HG03460 (cell line): ENCODE measurements around the gene NHSL2.

ENCODE experiments used
- ATAC-seq: cut with Tn5 transposase; IDR thresholded peaks from one replicate; pipeline ENCODE4 v1.9.1; 2021; ENCODE audit not compliant: unreplicated experiment

NHSL2 gene

DNA sequence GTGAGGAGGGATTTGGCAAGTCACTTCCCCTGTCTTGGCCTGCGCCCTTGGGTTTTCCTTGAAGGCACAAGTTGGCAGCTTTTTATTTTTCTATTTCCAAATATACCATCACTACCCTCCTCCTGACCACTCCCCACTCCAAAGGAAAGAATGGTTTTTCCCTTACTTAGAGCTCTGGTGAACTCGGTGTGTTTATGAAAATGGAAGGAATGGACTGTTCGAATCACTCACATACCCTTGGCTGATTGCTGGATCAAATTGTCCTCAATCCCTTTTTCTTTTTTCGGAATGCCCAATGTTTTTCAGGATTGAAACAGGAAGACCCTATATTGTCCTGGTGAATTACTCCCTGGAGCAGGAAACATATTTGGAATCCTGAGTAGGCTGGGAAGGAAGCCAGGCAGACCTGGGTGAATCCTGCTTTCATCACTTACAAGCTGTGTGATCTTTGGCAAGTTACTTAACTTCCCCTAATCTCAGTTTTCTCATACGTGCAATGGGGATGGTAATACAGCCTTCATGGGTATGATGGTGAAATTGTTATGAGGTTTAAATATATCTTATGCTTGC, 150.4 kb downstream of the NHSL2 start:
- no peak for ATAC-seq

- no peak for ATAC-seq
Measured at GRCh38 chrX:72062916-72063315, 152.3 kb downstream of the NHSL2 start.

- ATAC-seq: no peak
Measured at GRCh38 chrX:72069350-72070160, 158.9 kb downstream of the NHSL2 start.

DNA sequence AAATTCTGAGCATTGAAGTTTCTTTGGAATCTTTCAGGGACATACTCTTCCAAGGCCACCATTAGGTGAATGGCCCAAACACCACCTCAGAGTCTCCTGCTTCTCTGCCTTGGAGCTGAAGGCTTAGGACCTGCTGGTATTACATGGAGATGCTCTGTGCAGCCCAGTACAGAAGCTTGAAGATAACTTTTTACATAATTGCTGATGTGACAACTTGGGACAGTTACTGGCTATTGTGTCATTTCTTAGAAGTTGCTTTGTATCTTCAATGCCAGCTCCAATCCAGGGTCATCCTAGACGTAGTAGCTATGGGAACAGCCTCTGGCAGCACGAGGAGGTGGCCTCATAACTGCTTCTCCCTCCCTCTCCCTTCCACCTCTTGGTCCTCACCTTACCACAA, 160.6 kb downstream of the NHSL2 start:
- no peak for ATAC-seq

DNA sequence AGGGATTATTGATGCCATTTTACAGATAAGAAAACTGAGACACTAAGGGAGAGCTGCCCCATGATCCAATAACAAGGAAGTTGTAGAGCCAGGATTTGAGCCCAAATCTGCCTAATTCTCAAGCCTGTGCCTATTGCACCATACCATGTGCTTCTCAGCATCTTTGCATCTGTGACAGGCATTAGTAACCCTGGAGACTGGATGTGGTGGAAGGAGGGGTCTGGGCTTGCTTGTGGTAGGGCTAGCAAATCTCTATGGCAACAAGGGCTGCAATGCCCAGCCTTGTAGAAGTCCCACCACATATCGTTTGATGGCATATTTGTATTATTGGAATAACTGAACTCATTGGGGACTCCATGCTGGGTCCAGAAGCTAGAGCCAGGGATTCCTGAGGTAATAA, 163.0 kb downstream of the NHSL2 start:
- ATAC-seq: no peak

DNA sequence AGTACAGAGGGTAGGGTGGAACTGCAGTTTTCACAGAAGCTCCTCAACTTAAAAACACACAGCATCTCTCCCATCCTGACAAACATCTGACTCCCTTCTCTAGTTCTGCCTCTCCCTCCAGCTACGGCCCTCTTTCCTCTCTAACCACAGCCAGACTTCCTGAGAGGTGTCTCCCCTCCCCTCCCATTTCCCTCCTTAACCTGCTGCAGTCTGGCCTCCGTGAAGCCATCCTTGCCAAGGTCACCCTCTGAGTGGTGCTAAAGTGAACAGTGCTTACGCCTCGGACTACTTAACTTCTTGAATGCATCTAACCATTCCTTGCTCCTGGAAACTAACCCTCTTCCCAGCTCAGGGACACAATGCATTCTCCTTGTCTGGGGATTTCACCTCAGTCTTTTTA, 167.8 kb downstream of the NHSL2 start:
- ATAC-seq: no peak

DNA sequence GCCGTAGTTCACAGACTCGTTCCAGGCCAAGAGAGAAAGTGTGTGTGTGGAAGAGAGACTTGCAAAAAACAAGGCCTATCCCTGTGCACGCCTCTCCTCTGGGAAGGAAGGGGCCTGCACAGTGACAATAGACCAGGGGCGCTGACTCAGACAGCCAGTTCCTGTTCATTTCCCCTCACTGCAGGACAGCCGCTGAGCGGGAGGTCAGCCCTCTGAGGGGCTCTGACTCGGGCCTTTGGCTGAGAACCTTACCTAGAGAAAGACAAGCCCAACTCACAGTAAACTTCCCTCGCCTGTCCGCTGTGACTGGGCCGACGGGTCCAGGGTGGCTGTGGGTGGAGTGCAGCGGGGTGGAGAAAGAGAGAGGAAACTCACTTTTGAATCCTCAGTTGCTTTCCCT, 169.0 kb downstream of the NHSL2 start:
- ATAC-seq: no peak

GRCh38 chrX:72080150-72080549, 169.5 kb downstream of the NHSL2 start:
- ATAC-seq: no peak

- no peak for ATAC-seq
Measured at GRCh38 chrX:72080800-72081199, 170.2 kb downstream of the NHSL2 start.

GRCh38 chrX:72081605-72082320, 171.1 kb downstream of the NHSL2 start:
- no peak for ATAC-seq

GRCh38 chrX:72083291-72083690, 172.6 kb downstream of the NHSL2 start:
- no peak for ATAC-seq

- no peak for ATAC-seq
Measured at GRCh38 chrX:72084114-72084513, 173.5 kb downstream of the NHSL2 start.

DNA sequence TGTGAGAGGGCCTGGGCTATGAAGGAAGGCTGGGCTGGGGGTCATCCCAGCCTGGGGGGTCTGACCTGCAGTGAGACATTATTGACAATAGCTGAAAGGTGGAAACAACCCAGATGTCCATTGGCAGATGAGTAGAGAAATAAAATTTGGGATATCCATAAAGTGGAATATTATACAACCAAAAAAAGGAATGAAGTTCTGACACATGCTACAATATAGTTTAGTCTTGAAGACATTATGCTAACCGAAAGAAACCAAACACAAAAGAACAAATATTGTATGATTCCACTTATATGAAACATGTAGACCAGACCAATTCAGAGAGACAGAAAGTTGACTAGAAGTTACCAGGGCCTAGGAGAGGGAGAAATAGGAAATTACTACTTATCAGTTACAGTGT, 176.3 kb downstream of the NHSL2 start:
- ATAC-seq: no peak

DNA sequence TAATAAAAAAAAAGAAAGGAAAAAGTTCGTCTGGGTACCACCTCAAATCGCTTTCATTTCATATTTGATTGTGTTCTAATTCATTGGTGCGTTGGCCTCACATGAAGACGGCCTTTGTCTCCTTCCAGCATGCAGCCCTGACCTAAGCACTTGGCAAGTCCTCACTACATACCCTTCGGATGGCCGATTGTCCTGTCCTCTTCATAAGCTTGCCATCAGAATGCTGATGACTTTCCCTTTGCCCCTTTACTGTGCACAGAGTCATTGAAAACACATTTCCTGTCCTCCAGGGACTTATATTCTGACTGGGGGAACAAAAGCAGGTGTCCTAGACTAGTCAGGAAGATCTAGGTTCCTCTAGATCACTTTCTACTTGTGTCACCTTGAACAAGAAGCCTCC, 178.1 kb downstream of the NHSL2 start:
- no peak for ATAC-seq

DNA sequence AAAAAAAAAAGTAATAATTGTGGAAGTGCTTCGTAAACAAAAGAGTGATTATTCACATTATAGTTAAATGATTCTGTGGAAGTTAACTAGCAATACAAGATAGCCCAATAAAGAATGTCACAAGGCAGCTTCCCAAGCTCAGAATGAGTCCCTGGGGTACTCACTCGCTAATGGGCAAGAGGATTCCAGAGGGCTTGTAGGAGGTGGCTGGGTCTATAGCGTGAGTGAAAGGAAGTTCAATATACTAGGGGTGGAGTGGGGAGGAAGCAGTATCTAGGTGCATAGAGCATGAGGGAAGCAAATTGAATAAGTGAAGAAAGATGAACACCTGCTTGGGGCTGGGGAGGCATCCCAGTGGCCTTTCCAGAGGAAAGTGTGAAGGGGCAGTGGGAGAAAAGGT, 178.6 kb downstream of the NHSL2 start:
- no peak for ATAC-seq

DNA sequence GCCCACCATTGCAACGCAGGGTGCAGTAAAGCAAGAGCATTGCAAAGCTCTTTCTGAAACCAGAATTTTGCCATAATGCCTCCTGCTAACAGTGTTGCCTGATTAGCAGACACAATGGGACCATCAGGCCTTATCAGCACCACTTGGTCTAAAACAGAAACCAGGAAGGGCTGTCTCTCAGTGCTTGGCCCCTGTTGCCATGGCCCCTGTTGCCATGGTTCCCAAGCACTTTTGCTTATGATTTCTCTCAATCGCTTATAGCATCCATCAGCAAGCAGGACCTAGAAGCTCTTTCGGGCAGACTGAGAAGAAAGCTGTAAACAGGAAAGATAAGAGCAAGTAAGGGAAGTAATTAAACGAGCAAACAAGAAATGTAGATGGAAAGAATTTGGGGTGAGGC, 184.2 kb downstream of the NHSL2 start:
- ATAC-seq: peak; percentile 61

GRCh38 chrX:72095370-72095769, 184.7 kb downstream of the NHSL2 start:
- no peak for ATAC-seq

- ATAC-seq: no peak
Measured at GRCh38 chrX:72097098-72097497, 186.5 kb downstream of the NHSL2 start.

DNA sequence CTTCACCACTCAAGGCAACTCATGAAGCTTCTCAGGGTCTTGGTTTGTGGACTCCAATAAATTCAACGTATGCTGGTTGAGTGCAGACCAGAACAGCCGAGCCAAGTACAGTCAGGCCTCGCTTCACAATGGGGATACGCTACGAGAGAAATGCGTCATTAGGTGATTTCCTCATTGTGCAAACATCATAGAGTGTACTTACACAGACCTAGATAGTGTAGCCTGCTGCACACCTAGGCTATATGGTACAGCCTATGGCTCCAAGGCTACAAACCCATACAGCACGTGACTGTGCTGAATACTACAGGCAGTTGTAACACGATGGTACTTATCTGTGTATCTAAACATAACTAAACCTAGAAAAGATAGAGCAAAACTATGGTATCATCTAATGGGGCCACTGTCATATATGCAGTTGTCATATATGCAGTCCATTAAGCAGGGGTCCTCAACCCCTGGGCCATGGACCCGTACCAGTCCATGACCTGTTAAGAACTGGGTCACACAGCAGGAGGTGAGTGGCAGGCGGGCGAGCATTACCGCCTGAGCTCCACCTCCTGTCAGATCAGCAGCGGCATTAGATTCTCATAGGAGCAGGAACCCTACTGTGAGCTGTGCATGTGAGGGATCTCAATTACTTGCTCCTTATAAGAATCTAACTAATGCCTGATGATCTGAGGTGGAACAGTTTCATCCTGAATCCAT, 189.6 kb downstream of the NHSL2 start:
- ATAC-seq: no peak

- ATAC-seq: peak; percentile 72
Measured at GRCh38 chrX:72100824-72101351, 190.2 kb downstream of the NHSL2 start.

GRCh38 chrX:72101597-72102037, 191.0 kb downstream of the NHSL2 start:
- no peak for ATAC-seq
